Measurements from ENCODE around the gene SNAI3. TPM values are rescaled to one million over a fixed set of nuclear protein-coding genes. Genes with fewer than 3 reads are reported as not detected.

SNAI3 gene
- total and polyA plus RNA-seq, 2 of the 4 experiments (the other 2 are of a cell fraction): 0.21 TPM; not detected in 1

- no peak for TF ChIP-seq NFE2L2 (IDR thresholded peaks at IDR 0.05; ENCODE audit: low read depth, low read length)
- no peak for TF ChIP-seq MAFK (IDR thresholded peaks at IDR 0.05; ENCODE audit: low read depth, low read length)
- no peak for TF ChIP-seq FOS (IDR thresholded peaks at IDR 0.05; ENCODE audit: low read depth, low read length)
- TF ChIP-seq CEBPB (IDR thresholded peaks at IDR 0.05; ENCODE audit: low read depth, low read length): no peak
- no peak for TF ChIP-seq MAZ (IDR thresholded peaks at IDR 0.05; ENCODE audit: borderline replicate concordance, low read depth, low read length)
- TF ChIP-seq RFX5 (IDR thresholded peaks at IDR 0.05; ENCODE audit: low read depth, low read length): no peak
- TF ChIP-seq POLR2A (IDR thresholded peaks at IDR 0.05; ENCODE audit: low read depth, low read length): no peak
- TF ChIP-seq RCOR1 (IDR thresholded peaks at IDR 0.05; ENCODE audit: insufficient replicate concordance, low read length): no peak
- no peak for TF ChIP-seq RAD21 (IDR thresholded peaks at IDR 0.05; ENCODE audit: low read length)
- no peak for TF ChIP-seq USF2 (IDR thresholded peaks at IDR 0.05; ENCODE audit: low read depth, low read length)
- no peak for TF ChIP-seq MXI1 (IDR thresholded peaks at IDR 0.05; ENCODE audit: borderline replicate concordance, low read depth, low read length)
- TF ChIP-seq BHLHE40 (IDR thresholded peaks at IDR 0.05; ENCODE audit: low read depth, low read length): no peak
- no peak overlapping the region for H2BK20ac ChIP-seq (ENCODE audit: low read depth, low read length)
- no peaks in the 10 kb centered on the region; the same call in none of the 2 replicates for H3K9me1 ChIP-seq (ENCODE audit: insufficient read depth, low read length)
- peaks cover 0 to 19% of the 10 kb centered on the region in 2 experiments; a peak in 2 of 4 replicates for H3K79me1 ChIP-seq (ENCODE audit: low read depth in 1 of 2, low read length in 2 of 2)
- no peak overlapping the region for H2AK5ac ChIP-seq (ENCODE audit: low read depth, low read length)
- no peak overlapping the region for H3K56ac ChIP-seq (ENCODE audit: extremely low read depth, insufficient read depth, low read length)
- dilution Hi-C loops (cut with HindIII; ENCODE audit: low sequenced_read_pairs, unreplicated experiment) (no loop called here), intact Hi-C loops (cut with micrococcal nuclease) (no loop called here), in situ Hi-C loops (cut with MboI; ENCODE audit: low sequenced_read_pairs) (no loop called here)
- no peak overlapping the region for H3K4me3 ChIP-seq (ENCODE audit: insufficient read depth, low read depth, low read length)
- no peak overlapping the region for H4K8ac ChIP-seq (ENCODE audit: low read depth in 2 of 2, low read length in 2 of 2)
- 100% methylated on average over 1 of the region's 14 CpGs; no CpG with 5 or more reads in 1 of the 2 experiments for WGBS, 2 experiments (ENCODE audit: extremely low coverage in 2 of 2, insufficient read length in 1 of 2)
- H3K9me3 ChIP-seq (ENCODE audit: control insufficient read depth, insufficient read depth, low read length): no peaks in the 10 kb centered on the region
- H3K18ac ChIP-seq (ENCODE audit: low read depth, low read length): no peak overlapping the region
- no peaks in the 10 kb centered on the region; the same call in 1 of the 2 replicates for H3K27me3 ChIP-seq (ENCODE audit: control insufficient read depth, insufficient read depth, low read length)
- H2BK15ac ChIP-seq (ENCODE audit: low read depth, low read length): no peak overlapping the region
- peaks cover 8% of the 10 kb centered on the region for H3K4me1 ChIP-seq (ENCODE audit: control insufficient read depth, insufficient read depth, low read length)
- no peak overlapping the region for H2BK5ac ChIP-seq (ENCODE audit: low read depth, low read length, poor library complexity, severe bottlenecking)
- no peak overlapping the region for H2AFZ ChIP-seq (replicated peaks; ENCODE audit: low read length, poor library complexity)
- no peak overlapping the region for H2BK120ac ChIP-seq (ENCODE audit: low read depth, low read length)
- ChIA-PET POLR2A (ENCODE audit: unreplicated experiment) (no interaction called here), CTCF (no interaction called here)
- BruUV-seq (replicated peaks): no TSS peak
- no peak overlapping the region for H3K27ac ChIP-seq (ENCODE audit: insufficient read depth, low read length)
- no peak overlapping the region for H3K14ac ChIP-seq (replicated peaks; ENCODE audit: low read depth, low read length)
- ATAC-seq (ENCODE audit: low read depth): no peak
- no peaks in the 10 kb centered on the region; the same call in 1 of the 2 replicates for H4K20me1 ChIP-seq (ENCODE audit: insufficient read depth, low read length)
- no peak overlapping the region for H4K5ac ChIP-seq (ENCODE audit: low read depth, low read length)
- no peak overlapping the region for H3K9ac ChIP-seq (ENCODE audit: low read depth, low read length)
- H3K23ac ChIP-seq (ENCODE audit: low read depth, low read length): no peak overlapping the region
- peaks cover 33% of the 10 kb centered on the region for H3K36me3 ChIP-seq (ENCODE audit: control insufficient read depth, insufficient read depth, low read length)
- no peak for DNase-seq
- no peak overlapping the region for H3K4me2 ChIP-seq (ENCODE audit: low read depth, low read length)
- no peak overlapping the region for H2AK9ac ChIP-seq (replicated peaks; ENCODE audit: low read depth, low read length, poor library complexity)
- no peak overlapping the region for H3K4ac ChIP-seq (ENCODE audit: low read depth, low read length)
- no peak overlapping the region for H4K91ac ChIP-seq (ENCODE audit: insufficient read depth, low read depth, low read length)
Observed at GRCh38 chr16:88696441-88696840, 10.1 kb upstream of the SNAI3 start.

Measured in IMR-90 (cell line).